Posterior vena cava (tissue), 2 donors: ENCODE measurements around the gene MPHOSPH10. TPM values are rescaled to one million over a fixed set of nuclear protein-coding genes. Genes with fewer than 3 reads are reported as not detected.
"Not testable (repeated sequence)": the region's sequence is repeated elsewhere in the genome, so short reads cannot be mapped to it uniquely, and the experiment has no call there.

Experiments used
- DNase-seq: peaks from one replicate; pipeline ENCODE4 v3.0.0-alpha.2; 2020; ENCODE audit warnings: low spot score
- intact Hi-C, 2 donors: fragments of 100-400 bp; cut with DNase I; formaldehyde crosslinking; loops; one replicate each; pipeline versions ENCODE4 v1.14.1 to v1.14.2; 2022 to 2023
- long read RNA-seq, 2 donors: library from polyadenylated mRNA; unstranded; transcript quantifications; one replicate each; pipeline ENCODE4 v2.0.0, GENCODE V29; 2020 to 2021
- total RNA-seq, 2 donors: library from RNA; stranded (reverse); fragmentation: NEBNext Ultra II Directional; extraction: Animal tissue kit (Norgen Biotek cat#: 25700); gene quantifications; one replicate each; pipeline ENCODE4 v1.2.1, GENCODE V29; 2021
- donor health status: DM: yes; HTN: yes; CAD: no.
- donor health status: DM: yes; HTN: yes; CAD: no.

MPHOSPH10 gene, protein sequence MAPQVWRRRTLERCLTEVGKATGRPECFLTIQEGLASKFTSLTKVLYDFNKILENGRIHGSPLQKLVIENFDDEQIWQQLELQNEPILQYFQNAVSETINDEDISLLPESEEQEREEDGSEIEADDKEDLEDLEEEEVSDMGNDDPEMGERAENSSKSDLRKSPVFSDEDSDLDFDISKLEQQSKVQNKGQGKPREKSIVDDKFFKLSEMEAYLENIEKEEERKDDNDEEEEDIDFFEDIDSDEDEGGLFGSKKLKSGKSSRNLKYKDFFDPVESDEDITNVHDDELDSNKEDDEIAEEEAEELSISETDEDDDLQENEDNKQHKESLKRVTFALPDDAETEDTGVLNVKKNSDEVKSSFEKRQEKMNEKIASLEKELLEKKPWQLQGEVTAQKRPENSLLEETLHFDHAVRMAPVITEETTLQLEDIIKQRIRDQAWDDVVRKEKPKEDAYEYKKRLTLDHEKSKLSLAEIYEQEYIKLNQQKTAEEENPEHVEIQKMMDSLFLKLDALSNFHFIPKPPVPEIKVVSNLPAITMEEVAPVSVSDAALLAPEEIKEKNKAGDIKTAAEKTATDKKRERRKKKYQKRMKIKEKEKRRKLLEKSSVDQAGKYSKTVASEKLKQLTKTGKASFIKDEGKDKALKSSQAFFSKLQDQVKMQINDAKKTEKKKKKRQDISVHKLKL
- 10 to 100 TPM; 26.3 to 28.3 TPM for total RNA-seq
- long read RNA-seq, donor 1, transcript MPHOSPH10-201 (11 exons, 2,484 nt), result major isoform, 6 of 11 reads
- long read RNA-seq, donor 1, partial matches to known transcripts, result 4 of 11 reads
- long read RNA-seq, donor 1, other reads (novel, unspliced or antisense), result 1 of 11 reads
- long read RNA-seq, donor 2, partial matches to known transcripts, result 37 of 43 reads
- long read RNA-seq, donor 2, other reads (novel, unspliced or antisense), result 0 of 43 reads

DNA sequence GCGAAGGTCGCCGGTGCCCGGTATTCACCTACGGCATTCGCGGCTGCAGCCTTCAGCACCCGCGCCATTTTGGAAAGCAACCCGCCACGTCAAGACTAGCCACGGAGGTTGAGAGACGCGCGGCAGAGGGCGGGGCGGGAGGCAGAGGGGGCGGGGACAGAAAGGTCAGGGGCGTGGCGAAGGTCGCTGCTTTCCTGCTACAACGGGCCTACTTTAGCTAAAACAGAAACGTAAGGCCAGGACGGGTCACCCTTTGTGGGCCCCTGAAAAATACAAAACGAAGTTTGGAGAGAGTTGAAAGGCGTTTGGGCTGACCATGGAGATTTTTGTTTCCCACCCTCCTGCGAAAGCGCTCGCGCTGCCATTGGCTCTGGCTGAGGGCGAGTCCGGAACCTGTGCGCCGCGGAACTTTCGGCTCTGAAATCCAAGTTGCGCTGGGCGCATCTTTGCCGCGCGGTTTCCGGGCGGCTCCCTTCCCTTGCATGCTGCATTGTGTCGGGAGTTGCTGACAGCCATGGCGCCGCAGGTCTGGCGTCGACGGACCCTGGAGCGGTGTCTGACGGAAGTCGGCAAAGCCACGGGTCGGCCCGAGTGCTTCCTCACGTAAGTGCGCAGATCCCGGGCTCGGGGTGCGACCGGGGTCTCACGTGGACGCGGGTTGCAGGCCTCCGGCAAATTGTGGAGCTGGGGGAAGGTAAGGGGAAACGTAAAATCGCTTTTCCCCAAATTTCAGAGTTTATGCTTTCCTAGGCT is at the start of gene MPHOSPH10, which contains the start of gene MCEE:
Gene MPHOSPH10 (plus strand): TSS at position 483 of the 753 bp plus-strand sequence. CDS start 32 bp downstream, at position 515.
Gene MCEE (minus strand): TSS at position 78 of the 753 bp plus-strand sequence. CDS start 10 bp downstream, at position 68.
- intact Hi-C loops, result no loop called here
- peak; percentile 98 for DNase-seq

DNA sequence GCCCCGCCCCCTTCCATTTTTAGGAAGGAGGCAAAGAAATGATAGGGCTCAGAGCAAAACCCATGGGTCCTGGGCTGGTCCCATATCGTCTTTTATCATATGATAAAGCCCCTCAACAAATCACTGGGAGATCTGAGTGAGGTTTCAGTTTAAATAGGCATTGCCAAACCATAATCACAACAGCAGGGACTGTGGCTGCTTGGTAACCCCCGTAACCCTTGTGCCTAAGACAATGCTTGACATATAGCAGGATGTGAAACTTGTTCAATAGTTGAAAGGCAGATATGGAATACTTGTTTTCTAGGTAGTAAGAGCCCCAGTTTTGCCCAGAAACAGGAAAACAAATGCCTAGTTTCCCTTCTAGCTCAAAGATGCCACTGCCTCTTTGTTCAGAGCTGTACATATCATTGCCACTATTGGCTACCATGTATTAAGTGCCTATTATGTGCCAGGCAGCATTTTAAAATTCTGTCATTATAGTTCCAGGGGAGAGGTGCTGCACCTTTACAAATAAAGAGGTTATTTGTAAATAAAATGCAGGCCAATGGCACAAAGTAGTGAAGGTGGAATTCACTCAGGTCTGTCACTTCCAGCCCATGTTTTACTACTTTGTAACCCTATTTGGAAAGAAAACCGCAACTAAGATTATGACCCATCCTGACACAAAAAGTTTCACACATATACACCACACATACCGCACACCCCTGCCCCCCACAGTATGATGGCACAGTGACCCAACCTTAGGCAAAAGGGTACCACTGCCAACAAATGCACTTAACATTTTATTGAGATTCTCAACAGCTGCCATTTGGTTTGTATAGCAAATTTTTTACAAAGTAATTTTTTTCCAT is 47.8 kb upstream of the MPHOSPH10 start:
- DNase-seq, result no peak
- intact Hi-C loops, result no loop called here

DNA sequence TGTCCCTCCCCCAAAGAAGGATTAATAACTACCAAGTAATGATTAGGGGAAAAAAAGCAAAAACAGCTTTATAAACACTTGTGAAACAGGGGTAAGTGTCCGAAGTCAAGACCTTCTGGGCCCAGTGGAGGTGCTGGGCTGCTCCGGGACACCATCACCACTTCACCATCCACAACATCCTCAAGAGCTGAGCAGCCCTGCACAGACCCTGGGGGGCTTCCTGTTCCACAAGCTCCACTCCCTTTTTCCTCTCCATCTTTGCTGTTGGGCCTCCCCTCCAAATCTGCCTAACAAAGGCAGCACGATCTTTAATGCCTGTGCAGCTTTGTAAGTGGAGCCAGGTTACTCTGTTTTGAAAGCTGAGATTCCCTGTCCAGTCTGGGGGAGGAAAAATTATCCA is 47.1 kb upstream of the MPHOSPH10 start:
- intact Hi-C loops, result not testable (repeated sequence)

DNA sequence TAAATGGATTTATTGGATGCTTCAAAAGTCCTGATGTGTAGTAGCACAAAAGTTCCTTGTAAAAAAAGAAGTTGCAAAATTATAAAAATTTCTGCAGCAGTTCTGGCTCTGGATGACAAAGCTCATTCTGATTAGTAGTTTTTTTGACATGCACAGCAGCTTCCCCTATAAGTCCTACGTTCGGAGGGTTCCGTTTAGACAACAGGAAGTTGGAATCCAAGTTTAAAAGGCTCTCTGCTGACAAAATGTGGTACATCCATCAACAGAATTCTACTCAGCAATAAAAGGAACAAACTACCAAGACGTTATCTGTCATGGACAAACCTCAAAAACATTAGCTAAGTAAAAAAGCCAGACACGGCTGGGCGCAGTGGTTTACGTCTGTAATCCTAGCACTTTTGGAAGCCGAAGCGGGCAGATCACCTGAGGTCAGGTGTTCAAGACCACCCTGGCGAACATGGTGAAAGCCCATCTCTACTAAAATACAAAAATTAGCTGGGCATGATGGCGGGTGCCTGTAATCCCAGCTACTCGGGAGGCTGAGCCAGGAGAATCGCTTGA is 46.6 kb upstream of the MPHOSPH10 start:
- intact Hi-C loops, DNase-seq: not testable (repeated sequence)

More for the DNA sequence above, 47.1 kb upstream of the MPHOSPH10 start:
- not testable (repeated sequence) for DNase-seq

DNA sequence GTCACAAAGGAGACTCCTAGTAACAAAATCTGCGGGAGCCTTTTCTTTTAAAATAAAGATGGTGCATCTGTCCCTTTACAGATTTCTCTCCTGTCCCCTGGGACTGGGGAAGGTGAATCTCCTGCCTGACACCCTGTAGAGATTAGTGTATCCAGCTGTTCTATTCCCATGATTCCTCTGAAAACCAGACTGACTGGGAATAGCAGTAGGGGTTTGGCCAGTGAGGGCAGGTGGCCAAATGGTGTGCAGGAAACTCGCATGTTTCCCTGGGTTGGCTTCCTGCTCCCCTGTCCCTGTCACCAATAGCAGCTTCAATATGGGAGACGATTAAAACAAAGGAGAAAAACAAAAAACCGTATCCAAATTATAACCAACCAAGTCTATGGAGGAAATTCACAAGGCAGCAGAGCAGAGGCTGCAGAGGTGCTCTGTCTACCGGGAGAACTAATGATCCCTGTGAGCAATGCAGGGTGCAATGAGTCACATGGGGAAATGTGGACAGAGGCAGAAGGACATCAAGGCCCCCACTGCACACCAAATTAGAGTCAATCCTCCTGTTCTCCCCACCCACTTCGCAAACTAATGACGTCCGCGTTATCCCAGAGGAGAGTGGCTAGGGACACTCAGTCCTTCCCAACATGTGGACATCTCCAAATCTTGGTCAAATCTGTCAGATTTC is 45.0 kb upstream of the MPHOSPH10 start:
- intact Hi-C loops, DNase-seq: not testable (repeated sequence)

DNA sequence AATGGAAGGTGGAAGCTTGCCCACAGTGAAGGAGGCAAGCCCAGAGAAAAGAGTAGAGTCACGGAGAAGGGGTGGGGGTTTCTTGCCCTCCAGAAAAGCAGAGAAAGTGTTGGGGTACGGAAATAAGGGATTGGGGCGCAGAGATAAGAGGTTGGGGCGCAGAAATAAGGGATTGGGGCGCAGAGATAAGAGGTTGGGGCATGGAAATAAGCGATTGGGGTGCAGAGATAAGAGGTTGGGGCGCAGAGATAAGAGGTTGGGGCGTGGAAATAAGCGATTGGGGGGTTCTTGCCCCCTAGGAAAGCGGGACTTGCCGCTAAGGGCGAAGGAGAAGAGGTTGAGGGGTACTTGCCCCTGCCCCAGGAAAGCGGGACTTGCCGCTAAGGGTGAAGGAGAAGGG is 41.0 kb upstream of the MPHOSPH10 start:
- DNase-seq, intact Hi-C loops: not testable (repeated sequence)

DNA sequence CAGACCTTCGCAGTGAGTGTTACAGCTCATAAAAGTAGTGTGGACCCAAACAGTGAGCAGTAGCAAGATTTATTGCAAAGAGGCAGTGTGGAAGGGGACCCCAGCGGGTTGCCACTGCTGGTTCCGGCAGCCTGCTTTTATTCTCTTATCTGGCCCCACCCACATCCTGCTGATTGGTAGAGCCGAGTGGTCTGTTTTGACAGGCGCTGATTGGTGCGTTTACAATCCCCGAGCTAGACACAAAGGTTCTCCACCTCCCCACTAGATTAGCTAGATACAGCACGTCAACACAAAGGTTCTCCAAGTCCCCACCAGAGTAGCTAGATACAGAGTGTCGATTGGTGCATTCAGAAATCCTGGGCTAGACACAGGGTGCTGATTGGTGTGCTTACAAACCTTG is 38.6 kb upstream of the MPHOSPH10 start:
- DNase-seq, intact Hi-C loops: not testable (repeated sequence)

DNA sequence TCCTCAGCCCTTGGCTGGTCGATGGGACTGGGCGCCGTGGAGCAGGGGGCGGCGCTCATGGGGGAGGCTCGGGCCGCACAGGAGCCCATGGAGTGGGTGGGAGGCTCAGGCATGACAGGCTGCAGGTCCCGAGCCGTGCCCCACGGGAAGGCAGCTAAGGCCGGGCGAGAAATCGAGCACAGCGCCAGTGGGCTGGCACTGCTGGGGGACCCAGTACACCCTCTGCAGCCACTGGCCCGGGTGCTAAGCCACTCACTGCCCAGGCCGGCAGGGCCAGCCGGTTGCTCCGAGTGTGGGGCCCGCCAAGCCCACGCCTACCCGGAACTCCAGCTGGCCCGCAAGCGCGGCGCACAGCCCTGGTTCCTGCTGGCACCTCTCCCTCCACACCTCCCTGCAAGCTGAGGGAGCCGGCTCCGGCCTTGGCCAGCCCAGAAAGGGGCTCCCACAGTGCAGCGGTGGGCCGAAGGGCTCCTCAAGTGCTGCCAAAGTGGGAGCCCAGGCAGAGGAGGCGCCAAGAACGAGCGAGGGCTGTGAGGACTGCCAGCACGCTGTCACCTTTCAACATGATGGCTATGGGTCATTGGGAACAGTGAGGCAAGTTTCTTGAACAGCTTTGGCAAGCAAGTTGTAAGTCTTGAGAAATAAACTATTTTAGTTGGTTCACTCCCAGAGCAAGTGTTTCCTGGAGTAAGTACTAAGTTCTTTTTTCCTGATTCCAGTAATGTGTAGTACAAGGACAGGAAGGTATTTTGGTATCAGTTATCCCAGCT is 37.8 kb upstream of the MPHOSPH10 start:
- not testable (repeated sequence) for DNase-seq

DNA sequence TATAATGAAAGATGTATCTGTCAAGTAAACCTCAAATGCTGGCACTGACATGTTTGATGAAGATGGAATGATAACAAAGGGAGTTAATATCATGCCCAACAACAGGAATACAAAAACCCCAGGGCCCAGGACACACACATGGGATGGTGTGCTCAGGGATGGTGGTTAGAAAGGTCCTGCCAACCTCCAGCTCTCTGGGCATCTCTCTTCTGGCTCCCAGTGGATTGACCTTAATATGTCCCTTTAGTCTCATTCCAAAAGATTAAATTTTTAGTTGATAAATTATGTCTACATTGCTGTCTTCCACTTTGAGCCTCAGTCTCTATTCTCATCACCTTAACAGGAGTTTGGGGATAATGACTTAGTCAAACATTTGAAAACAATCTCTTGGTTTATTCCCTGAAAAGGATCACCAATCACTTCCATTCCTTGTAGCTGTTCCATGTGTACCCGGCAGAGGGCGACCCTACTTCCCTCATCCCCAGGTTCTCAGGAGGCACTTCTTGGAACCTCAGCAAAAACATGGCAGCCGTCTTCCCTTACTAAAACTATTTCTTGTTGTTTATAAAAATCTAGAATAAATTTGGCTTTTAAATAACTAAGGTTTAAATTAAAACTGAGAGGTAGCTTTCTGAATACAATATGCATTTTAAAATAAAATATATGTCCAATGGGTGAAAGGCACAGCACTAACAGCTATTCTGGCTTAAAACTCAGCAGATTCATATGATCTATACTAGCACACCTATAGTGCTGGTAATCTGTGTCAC is 30.1 kb upstream of the MPHOSPH10 start:
- DNase-seq, result peak; percentile 84
- intact Hi-C loops, result no loop called here

More for the DNA sequence above, 37.8 kb upstream of the MPHOSPH10 start:
- intact Hi-C loops, result not testable (repeated sequence)

DNA sequence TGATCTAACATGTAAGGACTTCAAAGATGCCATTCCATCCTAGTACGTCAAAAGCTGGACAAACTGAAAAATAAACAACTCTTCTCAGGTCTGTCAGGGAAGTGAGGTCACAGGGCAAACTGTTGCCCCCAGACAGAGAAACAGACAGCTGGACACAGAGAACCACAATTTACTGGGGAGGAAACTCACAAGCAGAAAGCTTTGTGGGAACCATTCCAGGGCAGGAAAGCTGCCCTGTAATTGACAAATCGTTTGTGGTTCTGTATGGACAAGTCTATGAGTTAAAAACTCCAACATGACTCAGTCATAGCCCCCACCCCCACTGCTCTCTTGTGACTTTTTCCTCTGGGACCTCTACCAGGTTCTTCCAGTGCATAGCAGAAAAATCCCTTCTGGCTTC is 28.8 kb upstream of the MPHOSPH10 start:
- DNase-seq, result no peak
- intact Hi-C loops, result no loop called here

DNA sequence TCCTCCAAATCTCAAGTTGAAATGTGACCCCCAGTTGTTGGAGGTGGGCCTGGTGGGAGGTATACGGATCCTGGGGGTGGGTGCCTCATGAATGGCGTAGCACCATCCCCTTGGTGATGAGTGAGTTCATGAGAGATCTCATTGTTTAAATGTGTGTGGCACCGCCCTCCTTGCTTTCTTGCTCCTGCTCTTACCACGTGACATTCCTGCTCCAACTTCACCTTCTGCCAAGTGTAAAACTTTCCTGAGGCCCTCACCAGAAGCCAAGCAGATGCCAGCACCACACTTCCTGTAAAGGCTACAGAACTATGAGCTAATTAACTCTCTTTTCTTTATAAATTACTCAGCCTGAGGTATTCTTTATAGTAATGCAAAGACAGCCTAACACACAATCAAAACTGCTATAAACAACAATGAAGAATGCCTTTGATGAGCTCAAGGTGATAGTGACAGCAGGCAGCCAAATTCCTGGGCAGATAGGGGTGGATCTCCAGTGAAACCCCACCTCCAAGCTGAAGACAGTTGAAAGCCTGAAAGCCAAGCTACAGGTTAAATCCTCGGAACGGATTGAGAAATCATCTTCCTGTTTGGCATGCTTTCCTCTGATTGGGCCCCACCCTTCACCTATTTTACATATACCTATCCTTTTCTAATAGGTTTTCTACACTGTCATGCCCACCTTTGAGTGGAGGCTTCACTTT is 27.3 kb upstream of the MPHOSPH10 start:
- intact Hi-C loops, result no loop called here
- DNase-seq, result no peak

DNA sequence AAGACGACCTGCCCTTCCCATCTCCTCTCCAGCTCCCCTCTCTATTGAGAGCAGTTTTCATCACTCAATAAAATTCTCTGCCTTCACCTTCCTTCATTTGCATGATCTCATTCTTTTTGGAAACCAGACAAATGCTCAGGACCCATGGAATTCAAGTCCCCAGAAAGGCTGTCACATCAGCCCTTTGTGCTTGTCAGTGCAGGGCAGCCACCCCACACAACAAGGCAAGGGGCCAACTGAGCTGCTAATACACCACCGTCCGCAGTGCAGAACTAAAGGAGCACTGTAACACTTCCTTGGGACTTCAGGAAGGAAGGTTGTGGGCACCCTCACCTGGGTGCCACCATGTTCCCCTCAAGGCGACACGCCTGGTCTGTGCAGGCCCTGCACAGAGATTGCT is 26.6 kb upstream of the MPHOSPH10 start:
- no peak for DNase-seq
- intact Hi-C loops, result no loop called here

DNA sequence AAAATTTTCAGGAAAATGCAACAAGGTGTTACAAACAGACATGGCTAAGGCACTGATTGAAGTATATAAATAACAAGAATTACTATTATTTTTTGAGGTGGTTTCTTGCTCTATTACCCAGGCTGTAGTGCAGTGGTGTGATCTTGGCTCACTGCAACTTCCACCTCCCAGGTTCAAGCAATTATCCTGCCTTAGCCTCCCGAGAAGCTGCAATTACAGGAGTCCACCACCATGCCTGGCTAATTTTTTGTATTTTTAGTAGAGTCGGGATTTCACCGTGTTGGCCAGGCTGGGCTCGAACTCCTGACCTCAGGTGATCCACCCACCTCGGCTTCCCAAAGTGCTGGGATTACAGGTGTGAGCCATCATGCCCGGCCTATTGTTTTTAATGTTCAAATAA is 24.0 kb upstream of the MPHOSPH10 start:
- intact Hi-C loops, DNase-seq: not testable (repeated sequence)

DNA sequence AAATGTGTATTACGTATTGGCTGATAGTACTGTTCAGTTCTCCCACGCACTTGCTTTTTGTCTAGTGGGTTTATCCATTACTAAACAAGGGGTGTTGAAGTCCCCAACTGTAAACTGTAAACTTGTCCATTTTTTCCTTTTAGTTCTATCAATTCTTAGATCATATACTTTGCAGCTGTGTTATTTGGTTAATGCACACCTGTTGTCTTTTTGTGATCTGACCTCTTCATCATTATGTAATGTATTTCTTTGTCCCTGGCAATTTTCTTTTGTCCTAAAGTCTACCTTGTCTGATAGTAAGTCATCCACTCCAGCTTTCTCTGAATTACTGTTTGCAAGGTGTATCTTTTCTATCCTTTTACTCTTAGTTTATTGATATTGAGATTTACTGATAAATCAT is 22.3 kb upstream of the MPHOSPH10 start:
- intact Hi-C loops, result no loop called here
- DNase-seq, result no peak

DNA sequence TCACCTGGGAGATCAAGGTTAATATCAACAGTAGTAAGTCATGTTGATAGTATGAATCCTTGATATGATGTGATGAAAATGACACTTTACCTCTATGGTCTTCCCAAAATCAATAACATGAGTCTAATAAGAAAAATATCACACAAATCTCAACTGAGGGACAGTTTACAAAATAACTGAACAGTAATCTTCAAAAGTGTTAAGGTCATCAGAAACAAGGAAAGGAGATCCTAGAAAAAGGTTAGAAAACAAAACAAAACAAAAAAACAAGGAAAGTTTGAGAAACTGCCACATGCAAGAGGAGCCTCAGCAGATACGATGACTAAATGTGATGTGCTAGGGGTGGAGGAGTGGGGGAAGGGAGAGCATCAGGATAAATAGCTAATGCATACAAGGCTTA is 16.6 kb upstream of the MPHOSPH10 start:
- DNase-seq, result no peak
- intact Hi-C loops, result no loop called here
